IMR-90 (cell line): Measurements from ENCODE around the gene TMEM61.
"Not testable (repeated sequence)": the region's sequence is repeated elsewhere in the genome, so short reads cannot be mapped to it uniquely, and the experiment has no call there.

Experiments used
- BHLHE40 ChIP-seq: fragments of 150-350 bp; IDR thresholded peaks from 2 replicates; pipeline ENCODE4 v1.6.1; 2016; ENCODE audit warnings: mild to moderate bottlenecking, low read depth, low read length
- CEBPB ChIP-seq: IDR thresholded peaks from 2 replicates; pipeline ENCODE4 v1.6.1; 2012; ENCODE audit warnings: low read depth, low read length, improper control_type of control experiment
- CHD1 ChIP-seq: IDR thresholded peaks from 2 replicates; pipeline ENCODE4 v1.6.1; 2012; ENCODE audit warnings: low read depth, low read length, improper control_type of control experiment
- FOS ChIP-seq: fragments of 150-350 bp; IDR thresholded peaks from 2 replicates; pipeline ENCODE4 v1.6.1; 2016; ENCODE audit warnings: low read depth, low read length
- MAFK ChIP-seq: IDR thresholded peaks from 2 replicates; pipeline ENCODE4 v1.6.1; 2012; ENCODE audit warnings: low read depth, low read length, improper control_type of control experiment
- MAZ ChIP-seq: IDR thresholded peaks from 2 replicates; pipeline ENCODE4 v1.6.1; 2012; ENCODE audit warnings: low read depth, mild to moderate bottlenecking, low read length, improper control_type of control experiment, moderate library complexity, borderline replicate concordance
- MXI1 ChIP-seq: IDR thresholded peaks from 2 replicates; pipeline ENCODE4 v1.6.1; 2012; ENCODE audit warnings: low read depth, mild to moderate bottlenecking, low read length, moderate library complexity, borderline replicate concordance
- NFE2L2 ChIP-seq: fragments of 150-350 bp; IDR thresholded peaks from 2 replicates; pipeline ENCODE4 v1.6.1; 2016; ENCODE audit warnings: low read depth, mild to moderate bottlenecking, low read length
- POLR2A ChIP-seq: IDR thresholded peaks from 2 replicates; pipeline ENCODE4 v1.6.1; 2012; ENCODE audit warnings: mild to moderate bottlenecking, low read depth, low read length
- RAD21 ChIP-seq: IDR thresholded peaks from 2 replicates; pipeline ENCODE4 v1.6.1; 2012; ENCODE audit warnings: low read length, improper control_type of control experiment
- SMC3 ChIP-seq: fragments of 150-350 bp; IDR thresholded peaks from 2 replicates; pipeline ENCODE4 v1.6.1; 2016; ENCODE audit warnings: low read depth, mild to moderate bottlenecking, antibody characterized with exemption, low read length, moderate library complexity
- TF ChIP-seq, protein P1 (sequence below): conservative IDR thresholded peaks from 2 replicates; pipeline ENCODE4 v1.5.1; 2012; ENCODE audit warnings: mild to moderate bottlenecking, low read depth, low read length, improper control_type of control experiment
- TF ChIP-seq, protein P2 (sequence below): fragments of 150-350 bp; IDR thresholded peaks from 2 replicates; pipeline ENCODE4 v1.6.1; 2016; ENCODE audit warnings: low read depth, mild to moderate bottlenecking, low read length, moderate library complexity, borderline replicate concordance

DNA sequence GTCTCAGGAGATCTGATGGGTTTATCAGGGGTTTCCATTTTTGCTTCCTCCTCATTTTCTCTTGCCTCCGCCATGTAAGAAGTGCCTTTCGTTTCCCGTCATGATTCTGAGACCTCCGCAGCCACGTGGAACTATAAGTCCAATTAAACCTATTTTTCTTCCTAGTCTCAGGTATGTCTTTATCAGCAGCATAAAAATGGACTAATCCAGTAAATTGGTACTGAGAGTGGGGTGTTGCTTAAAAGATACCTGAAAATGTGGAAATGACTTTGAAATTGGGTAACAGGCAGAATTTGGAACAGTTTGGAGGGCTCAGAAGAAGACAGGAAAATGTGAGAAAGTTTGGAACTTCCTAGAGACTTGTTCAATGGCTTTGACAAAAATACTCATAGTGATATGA is 50.7 kb downstream of the TMEM61 start:
- TF ChIP-seq, protein P1, sequence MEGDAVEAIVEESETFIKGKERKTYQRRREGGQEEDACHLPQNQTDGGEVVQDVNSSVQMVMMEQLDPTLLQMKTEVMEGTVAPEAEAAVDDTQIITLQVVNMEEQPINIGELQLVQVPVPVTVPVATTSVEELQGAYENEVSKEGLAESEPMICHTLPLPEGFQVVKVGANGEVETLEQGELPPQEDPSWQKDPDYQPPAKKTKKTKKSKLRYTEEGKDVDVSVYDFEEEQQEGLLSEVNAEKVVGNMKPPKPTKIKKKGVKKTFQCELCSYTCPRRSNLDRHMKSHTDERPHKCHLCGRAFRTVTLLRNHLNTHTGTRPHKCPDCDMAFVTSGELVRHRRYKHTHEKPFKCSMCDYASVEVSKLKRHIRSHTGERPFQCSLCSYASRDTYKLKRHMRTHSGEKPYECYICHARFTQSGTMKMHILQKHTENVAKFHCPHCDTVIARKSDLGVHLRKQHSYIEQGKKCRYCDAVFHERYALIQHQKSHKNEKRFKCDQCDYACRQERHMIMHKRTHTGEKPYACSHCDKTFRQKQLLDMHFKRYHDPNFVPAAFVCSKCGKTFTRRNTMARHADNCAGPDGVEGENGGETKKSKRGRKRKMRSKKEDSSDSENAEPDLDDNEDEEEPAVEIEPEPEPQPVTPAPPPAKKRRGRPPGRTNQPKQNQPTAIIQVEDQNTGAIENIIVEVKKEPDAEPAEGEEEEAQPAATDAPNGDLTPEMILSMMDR = not testable (repeated sequence)
- not testable (repeated sequence) for TF ChIP-seq BHLHE40, SMC3, POLR2A, FOS, MAZ, CEBPB, RAD21, MXI1, CHD1, MAFK, NFE2L2
- TF ChIP-seq, protein P2, sequence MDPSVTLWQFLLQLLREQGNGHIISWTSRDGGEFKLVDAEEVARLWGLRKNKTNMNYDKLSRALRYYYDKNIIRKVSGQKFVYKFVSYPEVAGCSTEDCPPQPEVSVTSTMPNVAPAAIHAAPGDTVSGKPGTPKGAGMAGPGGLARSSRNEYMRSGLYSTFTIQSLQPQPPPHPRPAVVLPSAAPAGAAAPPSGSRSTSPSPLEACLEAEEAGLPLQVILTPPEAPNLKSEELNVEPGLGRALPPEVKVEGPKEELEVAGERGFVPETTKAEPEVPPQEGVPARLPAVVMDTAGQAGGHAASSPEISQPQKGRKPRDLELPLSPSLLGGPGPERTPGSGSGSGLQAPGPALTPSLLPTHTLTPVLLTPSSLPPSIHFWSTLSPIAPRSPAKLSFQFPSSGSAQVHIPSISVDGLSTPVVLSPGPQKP = not testable (repeated sequence)
